GM18502 (cell line): ENCODE data around the gene CLCN1.
"Not testable (repeated sequence)": the region's sequence is repeated elsewhere in the genome, so short reads cannot be mapped to it uniquely, and the experiment has no call there.

ENCODE experiments used
- ATAC-seq: cut with Tn5 transposase; IDR thresholded peaks from one replicate; pipeline ENCODE4 v1.9.1; 2021; ENCODE audit warnings: mild to moderate bottlenecking; ENCODE audit not compliant: unreplicated experiment, poor library complexity

CLCN1 gene

GRCh38 chr7:143382791-143383641, 67.1 kb downstream of the CLCN1 start:
- no peak for ATAC-seq

GRCh38 chr7:143383642-143383957, 67.7 kb downstream of the CLCN1 start:
- ATAC-seq, result no peak

- ATAC-seq, result no peak
Measured at GRCh38 chr7:143384148-143384547, 68.2 kb downstream of the CLCN1 start.

- no peak for ATAC-seq
Measured at GRCh38 chr7:143384661-143385631, 69.0 kb downstream of the CLCN1 start.

GRCh38 chr7:143385891-143386781, 70.2 kb downstream of the CLCN1 start:
- ATAC-seq, result peak; percentile 39

- no peak for ATAC-seq
Measured at GRCh38 chr7:143387156-143387975, 71.5 kb downstream of the CLCN1 start.

GRCh38 chr7:143388051-143388450, 72.1 kb downstream of the CLCN1 start:
- ATAC-seq, result no peak

GRCh38 chr7:143388491-143389101, 72.7 kb downstream of the CLCN1 start:
- no peak for ATAC-seq

GRCh38 chr7:143389316-143390103, 73.6 kb downstream of the CLCN1 start:
- no peak for ATAC-seq

GRCh38 chr7:143390104-143390772, 74.3 kb downstream of the CLCN1 start:
- ATAC-seq, result no peak

GRCh38 chr7:143390773-143391317, 74.9 kb downstream of the CLCN1 start:
- ATAC-seq, result no peak

- ATAC-seq, result no peak
Measured at GRCh38 chr7:143391462-143392404, 75.8 kb downstream of the CLCN1 start.

GRCh38 chr7:143392427-143392826, 76.5 kb downstream of the CLCN1 start:
- ATAC-seq, result not testable (repeated sequence)

- no peak for ATAC-seq
Measured at GRCh38 chr7:143392875-143393266, 77.0 kb downstream of the CLCN1 start.

- no peak for ATAC-seq
Measured at GRCh38 chr7:143393267-143394041, 77.5 kb downstream of the CLCN1 start.

GRCh38 chr7:143394068-143394467, 78.2 kb downstream of the CLCN1 start:
- ATAC-seq, result no peak
